ENCODE measurements around the gene CREB3L2. TPM values are rescaled to one million over a fixed set of nuclear protein-coding genes. Genes with fewer than 3 reads are reported as not detected.

CREB3L2 gene
- total and polyA plus RNA-seq, 2 of the 13 experiments (the other 11 are each of a cell fraction or from before 2014, with no cell fraction given), result 22.1 to 41.1 TPM

DNA sequence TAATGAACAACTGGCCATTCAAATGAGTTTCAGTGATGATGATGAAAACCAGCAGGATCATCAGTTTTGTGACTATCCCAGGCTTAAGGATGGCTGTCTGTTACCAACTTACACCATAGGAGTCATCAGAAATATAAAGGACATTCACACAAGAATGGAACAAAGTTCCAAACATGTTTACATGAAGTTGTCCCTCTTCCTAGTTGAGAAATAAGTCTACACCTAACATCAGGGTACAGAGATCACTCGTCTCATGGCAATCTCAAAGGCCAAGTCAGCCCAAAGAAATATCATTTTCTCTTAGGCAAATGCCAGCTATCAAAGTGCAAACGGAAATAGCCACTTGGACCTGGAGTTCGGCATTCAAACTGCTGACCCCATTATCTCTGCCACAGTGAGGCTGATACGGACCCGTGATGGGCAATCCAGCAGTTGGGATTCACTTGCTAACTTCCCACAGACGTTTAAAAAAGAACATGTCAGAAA, 53.0 kb downstream of the CREB3L2 start (continued):
- TF ChIP-seq ZNF660 (CRISPR knock-in tag; IDR thresholded peaks at IDR 0.05; ENCODE audit: borderline replicate concordance, low read depth) (no peak), RFXANK (CRISPR knock-in tag; IDR thresholded peaks at IDR 0.05) (no peak), ZBTB42 (CRISPR knock-in tag; IDR thresholded peaks at IDR 0.05) (no peak), ZNF280D (CRISPR knock-in tag; IDR thresholded peaks at IDR 0.05) (peak; percentile 17; the same call in 1 of the 2 replicates), MIXL1 (CRISPR knock-in tag; IDR thresholded peaks at IDR 0.05) (peak; percentile 75; the same call in 1 of the 2 replicates), ASH2L (IDR thresholded peaks at IDR 0.05; ENCODE audit: insufficient read length, low read depth, low read length) (peak; percentile 63), ZNF225 (CRISPR knock-in tag; IDR thresholded peaks at IDR 0.05) (no peak), KMT2B (CRISPR knock-in tag; IDR thresholded peaks at IDR 0.05) (peak; percentile 36; the same call in 1 of the 2 replicates), GABPB1 (CRISPR knock-in tag; IDR thresholded peaks at IDR 0.05) (peak; percentile 54), ZNF563 (CRISPR knock-in tag; IDR thresholded peaks at IDR 0.05) (no peak), ELF3 (CRISPR knock-in tag; IDR thresholded peaks at IDR 0.05) (peak; percentile 86), RBM22 (optimal IDR thresholded peaks at IDR 0.05; ENCODE audit: low read length) (peak; percentile 19), ETV6 (CRISPR knock-in tag; conservative IDR thresholded peaks at IDR 0.05) (peak; percentile 43; the same call in 1 of the 2 replicates), SALL1 (CRISPR knock-in tag; IDR thresholded peaks at IDR 0.05) (peak; percentile 98), TCF7L2 (IDR thresholded peaks at IDR 0.05; ENCODE audit: low read depth, low read length) (no peak), ZEB1 (IDR thresholded peaks at IDR 0.05; ENCODE audit: insufficient replicate concordance, low read depth) (no peak), DMAP1 (CRISPR knock-in tag; IDR thresholded peaks at IDR 0.05) (0 out of 2 replicates have a peak, but pooled peaks have one; percentile 47), BRD4 (CRISPR knock-in tag; IDR thresholded peaks at IDR 0.05) (no peak), ESRRA (CRISPR knock-in tag; IDR thresholded peaks at IDR 0.05; ENCODE audit: low read depth) (no peak), PITX1 (CRISPR knock-in tag; IDR thresholded peaks at IDR 0.05) (peak; percentile 24; the same call in 1 of the 2 replicates)
- TF ChIP-seq, protein P1, sequence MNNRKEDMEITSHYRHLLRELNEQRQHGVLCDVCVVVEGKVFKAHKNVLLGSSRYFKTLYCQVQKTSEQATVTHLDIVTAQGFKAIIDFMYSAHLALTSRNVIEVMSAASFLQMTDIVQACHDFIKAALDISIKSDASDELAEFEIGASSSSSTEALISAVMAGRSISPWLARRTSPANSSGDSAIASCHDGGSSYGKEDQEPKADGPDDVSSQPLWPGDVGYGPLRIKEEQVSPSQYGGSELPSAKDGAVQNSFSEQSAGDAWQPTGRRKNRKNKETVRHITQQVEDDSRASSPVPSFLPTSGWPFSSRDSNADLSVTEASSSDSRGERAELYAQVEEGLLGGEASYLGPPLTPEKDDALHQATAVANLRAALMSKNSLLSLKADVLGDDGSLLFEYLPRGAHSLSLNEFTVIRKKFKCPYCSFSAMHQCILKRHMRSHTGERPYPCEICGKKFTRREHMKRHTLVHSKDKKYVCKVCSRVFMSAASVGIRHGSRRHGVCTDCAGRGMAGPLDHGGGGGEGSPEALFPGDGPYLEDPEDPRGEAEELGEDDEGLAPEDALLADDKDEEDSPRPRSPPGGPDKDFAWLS (CRISPR knock-in tag; IDR thresholded peaks at IDR 0.05; ENCODE audit: borderline replicate concordance), result no peak
- TF ChIP-seq, protein P2, sequence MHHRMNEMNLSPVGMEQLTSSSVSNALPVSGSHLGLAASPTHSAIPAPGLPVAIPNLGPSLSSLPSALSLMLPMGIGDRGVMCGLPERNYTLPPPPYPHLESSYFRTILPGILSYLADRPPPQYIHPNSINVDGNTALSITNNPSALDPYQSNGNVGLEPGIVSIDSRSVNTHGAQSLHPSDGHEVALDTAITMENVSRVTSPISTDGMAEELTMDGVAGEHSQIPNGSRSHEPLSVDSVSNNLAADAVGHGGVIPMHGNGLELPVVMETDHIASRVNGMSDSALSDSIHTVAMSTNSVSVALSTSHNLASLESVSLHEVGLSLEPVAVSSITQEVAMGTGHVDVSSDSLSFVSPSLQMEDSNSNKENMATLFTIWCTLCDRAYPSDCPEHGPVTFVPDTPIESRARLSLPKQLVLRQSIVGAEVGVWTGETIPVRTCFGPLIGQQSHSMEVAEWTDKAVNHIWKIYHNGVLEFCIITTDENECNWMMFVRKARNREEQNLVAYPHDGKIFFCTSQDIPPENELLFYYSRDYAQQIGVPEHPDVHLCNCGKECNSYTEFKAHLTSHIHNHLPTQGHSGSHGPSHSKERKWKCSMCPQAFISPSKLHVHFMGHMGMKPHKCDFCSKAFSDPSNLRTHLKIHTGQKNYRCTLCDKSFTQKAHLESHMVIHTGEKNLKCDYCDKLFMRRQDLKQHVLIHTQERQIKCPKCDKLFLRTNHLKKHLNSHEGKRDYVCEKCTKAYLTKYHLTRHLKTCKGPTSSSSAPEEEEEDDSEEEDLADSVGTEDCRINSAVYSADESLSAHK (CRISPR knock-in tag; IDR thresholded peaks at IDR 0.05; ENCODE audit: borderline replicate concordance), result no peak
- TF ChIP-seq, protein P3, sequence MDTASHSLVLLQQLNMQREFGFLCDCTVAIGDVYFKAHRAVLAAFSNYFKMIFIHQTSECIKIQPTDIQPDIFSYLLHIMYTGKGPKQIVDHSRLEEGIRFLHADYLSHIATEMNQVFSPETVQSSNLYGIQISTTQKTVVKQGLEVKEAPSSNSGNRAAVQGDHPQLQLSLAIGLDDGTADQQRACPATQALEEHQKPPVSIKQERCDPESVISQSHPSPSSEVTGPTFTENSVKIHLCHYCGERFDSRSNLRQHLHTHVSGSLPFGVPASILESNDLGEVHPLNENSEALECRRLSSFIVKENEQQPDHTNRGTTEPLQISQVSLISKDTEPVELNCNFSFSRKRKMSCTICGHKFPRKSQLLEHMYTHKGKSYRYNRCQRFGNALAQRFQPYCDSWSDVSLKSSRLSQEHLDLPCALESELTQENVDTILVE (CRISPR knock-in tag; IDR thresholded peaks at IDR 0.05), result peak; percentile 43; the same call in 1 of the 2 replicates
